Nephron progenitor cell (in vitro differentiated cells): ENCODE measurements around the gene BICRAL.
A peak's percentile ranks its signal among the peaks of the same experiment; 100 is the strongest.

Experiments
- DNase-seq: peaks from one replicate; pipeline ENCODE4 v3.0.0; 2021
- H3K27ac Mint-ChIP-seq: 2 replicates; pipeline ENCODE4 v1.8.0; 2021; ENCODE audit warnings: mild to moderate bottlenecking, moderate library complexity, mixed read lengths
- H3K27me3 Mint-ChIP-seq: 2 replicates; pipeline ENCODE4 v1.8.0; 2021; ENCODE audit warnings: mild to moderate bottlenecking, low read depth, mixed read lengths; ENCODE audit not compliant: poor library complexity
- H3K36me3 Mint-ChIP-seq: 2 replicates; pipeline ENCODE4 v1.8.0; 2021; ENCODE audit warnings: low read depth, mixed read lengths
- H3K4me1 Mint-ChIP-seq: 2 replicates; pipeline ENCODE4 v1.8.0; 2021; ENCODE audit warnings: mixed read lengths
- H3K4me3 Mint-ChIP-seq: 2 replicates; pipeline ENCODE4 v1.8.0; 2021; ENCODE audit warnings: mild to moderate bottlenecking, moderate library complexity, mixed read lengths
- H3K9me3 Mint-ChIP-seq: 2 replicates; pipeline ENCODE4 v1.8.0; 2021; ENCODE audit warnings: mild to moderate bottlenecking, moderate library complexity, mixed read lengths
- CTCF ChIP-seq: fragments of 200-600 bp; sonication (generic); IDR thresholded peaks from 2 replicates; pipeline ENCODE4 v1.5.0; 2021; ENCODE audit warnings: antibody characterized with exemption

Gene BICRAL

GRCh38 chr6:42848700-42849099 lies 66.8 kb downstream of the BICRAL start:
- Mint-ChIP-seq H3K4me1 (no peaks in the 10 kb centered on the region), H3K36me3 (peaks cover 14% of the 10 kb centered on the region), H3K9me3 (no peaks in the 10 kb centered on the region), H3K4me3 (no peak overlapping the region), H3K27ac (no peak overlapping the region), H3K27me3 (no peaks in the 10 kb centered on the region)
- no peak for DNase-seq
- TF ChIP-seq CTCF, result no peak

DNA sequence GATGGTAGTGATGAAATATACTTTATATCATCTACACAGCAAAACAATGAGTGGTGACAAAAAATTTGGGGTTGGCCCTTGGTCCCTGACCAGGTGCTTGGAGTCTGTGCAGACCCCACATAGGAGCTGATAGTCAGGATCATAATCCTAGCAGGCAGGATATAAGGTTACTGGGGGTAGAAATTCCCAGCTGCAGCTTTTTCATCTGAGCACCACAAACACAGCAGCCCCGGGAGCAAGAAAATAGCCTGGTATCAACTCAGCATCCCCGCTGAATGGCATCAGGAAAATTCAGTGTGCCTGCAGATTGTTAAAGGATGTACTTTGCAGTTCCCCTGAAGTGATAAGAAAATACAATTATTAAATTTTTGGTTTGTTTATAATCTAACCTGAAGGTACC lies 69.7 kb downstream of the BICRAL start:
- peaks cover 14% of the 10 kb centered on the region for H3K36me3 Mint-ChIP-seq

DNA sequence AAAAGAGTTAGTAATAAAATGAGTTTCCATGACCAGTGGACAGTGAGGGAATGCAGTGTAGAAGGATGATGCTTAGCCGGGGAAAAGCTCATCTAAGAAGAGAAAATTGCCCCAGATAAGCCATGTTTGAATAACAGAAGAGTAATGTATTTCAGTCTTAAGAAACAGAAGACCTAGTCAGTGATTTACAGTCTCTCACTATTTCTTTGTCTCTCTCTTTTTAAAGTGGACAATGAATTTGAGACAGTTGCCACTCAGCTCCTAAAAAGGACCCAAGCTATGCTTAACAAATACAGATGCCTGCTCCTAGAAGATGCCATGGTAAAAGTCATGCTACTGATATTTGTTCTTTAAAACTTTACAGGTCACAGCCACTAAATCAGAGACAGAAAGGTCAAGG lies 78.2 kb downstream of the BICRAL start:
- no peaks in the 10 kb centered on the region for H3K27me3 Mint-ChIP-seq
- peaks cover 49% of the 10 kb centered on the region for H3K36me3 Mint-ChIP-seq
- no peak for DNase-seq
- H3K4me1 Mint-ChIP-seq, result no peaks in the 10 kb centered on the region
- no peak overlapping the region for H3K4me3 Mint-ChIP-seq
- H3K9me3 Mint-ChIP-seq, result no peaks in the 10 kb centered on the region
- H3K27ac Mint-ChIP-seq, result peak overlapping the region; percentile 60
- TF ChIP-seq CTCF, result no peak

More for the DNA sequence above, 69.7 kb downstream of the BICRAL start:
- no peak overlapping the region for H3K27ac Mint-ChIP-seq
- no peak overlapping the region for H3K4me3 Mint-ChIP-seq
- no peaks in the 10 kb centered on the region for H3K27me3 Mint-ChIP-seq
- H3K9me3 Mint-ChIP-seq, result no peaks in the 10 kb centered on the region
- TF ChIP-seq CTCF, result no peak
- no peaks in the 10 kb centered on the region for H3K4me1 Mint-ChIP-seq
- no peak for DNase-seq

DNA sequence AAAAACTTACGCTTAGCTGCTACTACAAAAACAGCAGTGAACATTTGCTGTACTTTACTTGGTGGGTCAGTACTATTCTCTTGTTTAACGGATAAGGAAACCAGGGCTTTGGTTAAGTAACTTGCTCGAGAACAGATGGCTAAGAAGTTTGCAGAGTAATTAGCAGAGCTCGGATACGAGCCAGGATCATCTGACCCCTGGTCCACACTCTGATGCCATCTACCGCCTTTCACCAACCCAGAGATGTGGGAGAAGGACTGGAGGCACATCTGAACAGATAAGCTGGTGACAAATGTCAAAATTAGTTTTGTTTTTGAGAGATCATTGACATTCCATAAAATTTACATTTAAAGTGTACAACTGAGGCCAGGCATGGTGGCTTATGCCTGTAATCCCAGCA lies 78.6 kb downstream of the BICRAL start:
- Mint-ChIP-seq H3K9me3 (no peaks in the 10 kb centered on the region), H3K27me3 (no peaks in the 10 kb centered on the region), H3K27ac (no peak overlapping the region), H3K4me3 (no peak overlapping the region), H3K4me1 (no peaks in the 10 kb centered on the region), H3K36me3 (peaks cover 45% of the 10 kb centered on the region)
- DNase-seq, result no peak
- no peak for TF ChIP-seq CTCF

- H3K4me3 Mint-ChIP-seq, result no peak overlapping the region
- H3K9me3 Mint-ChIP-seq, result no peaks in the 10 kb centered on the region
- no peak for DNase-seq
- no peaks in the 10 kb centered on the region for H3K4me1 Mint-ChIP-seq
- H3K27ac Mint-ChIP-seq, result peak overlapping the region; percentile 55
- H3K36me3 Mint-ChIP-seq, result peaks cover 30% of the 10 kb centered on the region
- no peak for TF ChIP-seq CTCF
- no peaks in the 10 kb centered on the region for H3K27me3 Mint-ChIP-seq
These were observed 82.8 kb downstream of the BICRAL start for GRCh38 chr6:42864602-42865001.

DNA sequence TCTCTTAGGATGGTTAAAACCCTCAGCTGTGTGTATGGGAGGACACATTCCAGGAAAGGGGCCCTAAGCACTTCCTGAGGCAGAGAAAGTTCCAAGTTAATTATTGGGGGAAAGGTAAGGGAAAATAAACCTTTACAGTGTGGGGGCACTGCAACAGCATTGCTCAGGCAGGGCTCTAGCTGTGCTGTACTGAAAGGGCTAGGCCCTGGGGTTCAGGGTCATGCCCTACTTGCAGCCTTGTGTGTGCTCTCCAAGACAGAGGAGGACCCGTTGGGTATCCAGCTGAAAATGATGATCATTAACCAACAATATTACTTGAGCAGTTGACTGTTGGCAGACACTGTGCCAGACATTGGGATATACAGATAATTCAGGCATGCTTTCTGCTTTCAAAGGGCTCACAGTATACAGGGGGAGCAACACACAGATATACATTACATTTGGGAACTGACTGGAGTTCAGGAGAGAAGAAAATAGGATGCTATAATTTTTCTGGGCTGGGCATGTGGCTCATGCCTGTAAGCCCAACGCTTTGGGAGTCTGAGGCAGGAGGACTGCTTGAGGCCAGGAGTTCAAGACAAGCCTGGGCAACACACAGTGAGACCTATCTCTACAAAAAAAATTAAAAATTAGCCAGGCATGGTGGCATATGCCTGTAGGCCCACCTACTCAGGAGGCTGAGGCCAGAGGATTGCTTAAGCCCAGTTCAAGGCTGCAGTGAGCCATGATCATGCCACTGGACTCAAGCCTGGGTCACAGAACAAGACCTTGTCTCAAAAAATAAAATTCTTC lies 88.5 kb downstream of the BICRAL start:
- Mint-ChIP-seq H3K36me3 (no peaks in the 10 kb centered on the region), H3K9me3 (no peaks in the 10 kb centered on the region), H3K27ac (peak overlapping the region; percentile 54), H3K4me3 (no peak overlapping the region), H3K4me1 (no peaks in the 10 kb centered on the region), H3K27me3 (peaks cover 8% of the 10 kb centered on the region)
- no peak for DNase-seq
- TF ChIP-seq CTCF, result no peak
